Uterus (tissue), 2 donors: ENCODE results near the gene IFIT2.
A peak's percentile ranks its signal among the peaks of the same experiment; 100 is the strongest.

Experiments used
- CTCF ChIP-seq, 4 experiments: fragments of 200-600 bp in 2 of 4; fragments of 450-650 bp in 2 of 4; sonication (generic) in 2 of 4; IDR thresholded peaks; one replicate each; pipeline ENCODE4 v1.5.1; 2016 to 2019; ENCODE audit warnings: antibody characterized with exemption in 4 of 4, mild to moderate bottlenecking in 2 of 4, moderate library complexity in 1 of 4
- POLR2A ChIP-seq, 2 donors: fragments of 450-650 bp; IDR thresholded peaks; one replicate each; pipeline ENCODE4 v1.6.1; 2016; ENCODE audit warnings: antibody characterized with exemption in 2 of 2, mild to moderate bottlenecking in 1 of 2, moderate library complexity in 1 of 2

DNA sequence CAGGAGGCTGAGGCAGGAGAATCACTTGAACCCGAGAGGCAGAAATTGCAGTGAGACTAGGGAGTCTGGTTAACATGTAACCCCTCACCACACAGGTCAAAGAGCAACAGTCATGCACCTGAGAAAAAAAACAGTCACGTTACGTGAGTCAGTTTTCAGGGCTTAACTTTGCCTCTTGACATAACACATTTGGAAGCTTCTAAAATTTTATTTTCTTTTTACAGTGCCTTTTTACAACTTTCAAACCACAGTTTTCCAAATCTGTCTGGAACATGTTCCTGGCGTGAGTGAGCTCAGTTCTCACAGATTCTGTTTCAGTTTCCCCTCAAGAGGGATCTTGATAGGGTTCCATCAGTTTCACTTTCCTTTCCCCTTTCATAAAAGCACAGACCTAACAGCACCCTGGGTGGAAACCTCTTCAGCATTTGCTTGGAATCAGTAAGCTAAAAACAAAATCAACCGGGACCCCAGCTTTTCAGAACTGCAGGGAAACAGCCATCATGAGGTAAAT, 30.3 kb downstream of the IFIT2 start:
- TF ChIP-seq CTCF (IDR thresholded peaks at IDR 0.05) (no peak), POLR2A (IDR thresholded peaks at IDR 0.05) (peak in 1 of 2 donors; percentile 23)
